Neuron (in vitro differentiated cells): ENCODE results near the gene ANXA10.
"Not testable (repeated sequence)": the region's sequence is repeated elsewhere in the genome, so short reads cannot be mapped to it uniquely, and the experiment has no call there.

Experiments used
- H2AFZ ChIP-seq: one replicate; pipeline ENCODE4 v1.6.1; 2013; ENCODE audit warnings: low read depth, mild to moderate bottlenecking, inconsistent platforms, low read length, moderate library complexity
- H3K27me3 ChIP-seq: one replicate; pipeline ENCODE4 v1.6.1; 2013; ENCODE audit warnings: low read length; ENCODE audit not compliant: insufficient read depth
- H3K36me3 ChIP-seq: one replicate; pipeline ENCODE4 v1.6.1; 2013; ENCODE audit warnings: low read length; ENCODE audit not compliant: insufficient read depth
- H3K4me1 ChIP-seq: one replicate; pipeline ENCODE4 v1.6.1; 2013; ENCODE audit warnings: low read length; ENCODE audit not compliant: insufficient read depth
- H3K4me3 ChIP-seq: 2 replicates; pipeline ENCODE4 v1.5.1; 2013; ENCODE audit warnings: mild to moderate bottlenecking, low read length, moderate library complexity
- H3K9me3 ChIP-seq: one replicate; pipeline ENCODE4 v1.6.1; 2013; ENCODE audit warnings: low read length

The ANXA10 gene

DNA sequence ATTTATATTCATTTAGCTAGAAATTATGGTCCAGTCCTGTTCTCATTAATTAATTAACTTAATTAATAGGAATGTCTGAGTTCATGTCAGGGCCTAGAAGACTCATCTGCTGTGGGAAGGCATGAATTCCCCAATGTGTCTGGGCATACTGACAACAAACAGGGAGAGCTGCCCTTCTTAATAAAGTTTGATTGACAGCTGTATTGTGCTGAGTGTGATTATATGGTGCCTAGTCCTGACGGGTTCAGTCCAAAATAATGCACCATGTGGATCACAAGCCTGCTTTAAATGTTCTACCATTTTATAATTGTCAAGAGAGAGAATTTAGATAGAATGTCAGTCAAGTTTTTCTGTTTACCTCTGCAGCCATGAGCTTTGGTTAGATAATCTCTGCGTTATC, 34.6 kb downstream of the ANXA10 start:
- H3K9me3 ChIP-seq, result no peaks in the 10 kb centered on the region

GRCh38 chr4:168128601-168129000, 36.3 kb downstream of the ANXA10 start:
- no peak overlapping the region for H2AFZ ChIP-seq
- no peaks in the 10 kb centered on the region for H3K36me3 ChIP-seq
- no peak overlapping the region for H3K4me3 ChIP-seq
- no peaks in the 10 kb centered on the region for H3K9me3 ChIP-seq
- no peaks in the 10 kb centered on the region for H3K27me3 ChIP-seq
- H3K4me1 ChIP-seq, result peaks cover 6% of the 10 kb centered on the region

More for the DNA sequence above, 34.6 kb downstream of the ANXA10 start:
- Histone ChIP-seq H3K4me1 (peaks cover 6% of the 10 kb centered on the region), H3K4me3 (no peak overlapping the region), H2AFZ (no peak overlapping the region), H3K27me3 (no peaks in the 10 kb centered on the region), H3K36me3 (no peaks in the 10 kb centered on the region)

DNA sequence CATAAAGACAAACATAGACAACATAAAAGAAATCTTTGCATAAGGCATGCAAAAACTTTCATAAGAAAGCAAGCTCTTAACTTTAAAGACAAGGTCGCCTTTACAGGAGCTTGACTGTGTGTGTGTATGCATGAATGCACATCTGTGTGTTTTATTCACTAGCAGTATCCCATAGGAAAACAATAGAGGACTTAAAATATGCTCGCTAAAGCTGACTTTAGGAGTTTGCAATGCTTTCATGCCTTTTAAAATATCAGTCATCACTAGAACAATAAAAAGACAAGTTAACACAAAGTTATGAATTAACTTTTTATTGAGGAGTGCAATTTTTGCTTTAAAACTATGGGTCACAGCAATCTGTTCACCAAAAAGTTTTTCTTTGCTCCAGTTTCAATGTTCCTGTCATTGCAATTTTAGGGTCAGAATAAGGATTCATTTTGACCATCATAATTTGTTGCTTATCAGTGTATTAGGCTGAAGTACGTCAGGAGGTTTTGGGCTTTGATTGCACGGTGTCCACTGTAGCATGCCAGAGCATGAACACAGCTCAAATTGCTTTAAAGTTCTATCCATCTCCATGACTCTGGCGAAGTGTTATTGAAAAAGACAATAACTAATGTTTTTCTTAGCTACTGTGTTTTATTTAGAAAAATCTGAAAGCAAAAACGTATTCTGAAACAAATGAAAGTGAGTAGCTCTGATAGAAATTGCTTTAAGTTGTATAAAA, 36.9 kb downstream of the ANXA10 start:
- no peaks in the 10 kb centered on the region for H3K36me3 ChIP-seq
- H3K4me3 ChIP-seq, result no peak overlapping the region
- H3K27me3 ChIP-seq, result no peaks in the 10 kb centered on the region
- peak overlapping the region; percentile 13 for H2AFZ ChIP-seq
- H3K4me1 ChIP-seq, result peaks cover 6% of the 10 kb centered on the region
- no peaks in the 10 kb centered on the region for H3K9me3 ChIP-seq

DNA sequence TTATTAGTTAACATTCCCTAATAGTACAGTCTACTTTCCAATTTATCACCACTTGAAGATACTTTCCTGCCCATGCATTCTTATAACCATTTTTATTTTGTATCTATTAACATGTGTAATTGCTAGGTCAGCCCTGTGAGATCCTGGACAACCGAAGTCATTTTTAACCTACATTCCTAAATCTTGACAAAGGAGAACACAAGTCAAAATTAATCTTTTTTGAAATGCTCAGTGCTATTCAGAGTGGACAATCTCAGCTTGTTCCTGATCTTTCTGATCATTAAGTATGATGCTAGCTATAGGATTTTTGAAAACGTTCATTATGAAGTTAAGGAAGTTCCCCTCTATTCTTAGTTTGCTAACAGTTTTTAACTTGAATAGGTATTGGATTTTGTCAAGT, 37.5 kb downstream of the ANXA10 start:
- Histone ChIP-seq H3K4me3 (no peak overlapping the region), H3K27me3 (no peaks in the 10 kb centered on the region), H2AFZ (no peak overlapping the region), H3K4me1 (peaks cover 6% of the 10 kb centered on the region), H3K9me3 (no peaks in the 10 kb centered on the region), H3K36me3 (no peaks in the 10 kb centered on the region)

DNA sequence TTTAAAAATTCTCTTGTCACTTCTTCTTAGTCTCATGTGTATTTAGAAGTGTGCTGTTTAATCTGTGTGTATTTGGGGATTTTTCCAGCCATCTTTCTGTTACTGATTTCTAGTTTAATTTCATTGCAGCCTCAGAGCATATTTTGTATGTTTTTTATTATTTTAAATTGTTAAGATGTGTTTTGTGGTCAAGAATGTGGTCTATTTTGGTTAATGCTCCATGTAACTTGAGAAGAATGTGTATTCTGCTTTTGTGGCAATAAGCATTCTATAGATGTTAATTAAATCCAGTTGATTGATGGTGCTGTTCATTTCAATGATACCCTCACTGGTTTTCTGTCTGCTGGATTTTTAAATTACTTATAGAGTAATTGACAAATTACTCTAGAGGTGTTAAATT, 38.9 kb downstream of the ANXA10 start:
- H3K4me3 ChIP-seq, result no peak overlapping the region
- H3K36me3 ChIP-seq, result no peaks in the 10 kb centered on the region
- H2AFZ ChIP-seq, result no peak overlapping the region
- no peaks in the 10 kb centered on the region for H3K27me3 ChIP-seq
- H3K4me1 ChIP-seq, result peaks cover 6% of the 10 kb centered on the region
- H3K9me3 ChIP-seq, result no peaks in the 10 kb centered on the region

GRCh38 chr4:168134651-168135050, 42.3 kb downstream of the ANXA10 start:
- Histone ChIP-seq H3K9me3 (no peaks in the 10 kb centered on the region), H3K4me3 (no peak overlapping the region), H3K27me3 (no peaks in the 10 kb centered on the region), H3K36me3 (no peaks in the 10 kb centered on the region), H3K4me1 (peaks cover 3% of the 10 kb centered on the region), H2AFZ (no peak overlapping the region)

DNA sequence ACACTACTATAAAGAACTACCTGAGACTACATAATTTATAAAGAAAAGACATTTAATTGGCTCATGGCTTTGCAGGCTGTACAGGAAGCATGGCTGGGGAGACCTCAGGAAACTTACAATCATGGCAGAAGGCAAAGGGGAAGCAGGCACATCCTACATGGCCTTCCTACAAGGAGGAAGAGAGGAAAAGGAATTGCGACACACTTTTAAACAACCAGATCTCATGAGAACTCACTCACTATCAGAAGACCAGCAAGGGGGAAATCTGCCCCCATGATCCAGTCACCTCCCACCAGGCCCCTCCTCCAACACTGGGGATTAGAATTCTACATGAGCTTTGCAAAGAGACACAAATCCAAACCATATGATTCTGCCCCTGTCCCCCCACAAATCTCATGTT, 43.5 kb downstream of the ANXA10 start:
- not testable (repeated sequence) for H3K27me3 ChIP-seq, H3K36me3 ChIP-seq, H3K9me3 ChIP-seq

GRCh38 chr4:168137695-168138094, 45.4 kb downstream of the ANXA10 start:
- H3K4me1 ChIP-seq, H3K36me3 ChIP-seq, H3K9me3 ChIP-seq, H3K4me3 ChIP-seq, H3K27me3 ChIP-seq, H2AFZ ChIP-seq: not testable (repeated sequence)

More for the DNA sequence above, 43.5 kb downstream of the ANXA10 start:
- H2AFZ ChIP-seq, H3K4me1 ChIP-seq, H3K4me3 ChIP-seq: not testable (repeated sequence)

- peaks cover 3% of the 10 kb centered on the region for H3K4me1 ChIP-seq
- H3K4me3 ChIP-seq, result no peak overlapping the region
- no peaks in the 10 kb centered on the region for H3K27me3 ChIP-seq
- no peaks in the 10 kb centered on the region for H3K36me3 ChIP-seq
- no peaks in the 10 kb centered on the region for H3K9me3 ChIP-seq
- no peak overlapping the region for H2AFZ ChIP-seq
Observed at GRCh38 chr4:168138143-168138542, 45.8 kb downstream of the ANXA10 start.

DNA sequence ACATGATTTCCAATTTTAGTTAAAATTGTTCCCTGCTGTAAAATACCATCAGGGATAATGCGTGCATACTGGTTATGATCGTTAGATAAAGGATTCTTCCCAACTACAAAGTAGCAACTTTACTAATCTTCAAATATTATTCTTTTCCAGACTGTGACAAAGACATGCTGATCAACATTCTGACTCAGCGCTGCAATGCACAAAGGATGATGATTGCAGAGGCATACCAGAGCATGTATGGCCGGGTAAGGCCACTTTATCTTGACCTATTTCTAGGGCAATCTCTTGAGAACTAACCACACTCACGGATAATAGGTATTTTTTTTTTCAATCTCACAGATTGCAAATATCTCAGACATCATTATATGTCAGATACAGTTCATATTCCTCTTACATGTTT, 47.0 kb downstream of the ANXA10 start:
- no peaks in the 10 kb centered on the region for H3K27me3 ChIP-seq
- no peaks in the 10 kb centered on the region for H3K36me3 ChIP-seq
- peaks cover 3% of the 10 kb centered on the region for H3K4me1 ChIP-seq
- no peak overlapping the region for H2AFZ ChIP-seq
- H3K9me3 ChIP-seq, result no peaks in the 10 kb centered on the region
- H3K4me3 ChIP-seq, result no peak overlapping the region

GRCh38 chr4:168141733-168142132, 49.4 kb downstream of the ANXA10 start:
- Histone ChIP-seq H2AFZ (no peak overlapping the region), H3K4me3 (no peak overlapping the region), H3K4me1 (peaks cover 3% of the 10 kb centered on the region), H3K27me3 (no peaks in the 10 kb centered on the region), H3K9me3 (no peaks in the 10 kb centered on the region), H3K36me3 (no peaks in the 10 kb centered on the region)

- no peaks in the 10 kb centered on the region for H3K27me3 ChIP-seq
- peaks cover 3% of the 10 kb centered on the region for H3K4me1 ChIP-seq
- no peak overlapping the region for H2AFZ ChIP-seq
- H3K9me3 ChIP-seq, result no peaks in the 10 kb centered on the region
- no peaks in the 10 kb centered on the region for H3K36me3 ChIP-seq
- H3K4me3 ChIP-seq, result no peak overlapping the region
Observed at GRCh38 chr4:168143601-168144000, 51.3 kb downstream of the ANXA10 start.

DNA sequence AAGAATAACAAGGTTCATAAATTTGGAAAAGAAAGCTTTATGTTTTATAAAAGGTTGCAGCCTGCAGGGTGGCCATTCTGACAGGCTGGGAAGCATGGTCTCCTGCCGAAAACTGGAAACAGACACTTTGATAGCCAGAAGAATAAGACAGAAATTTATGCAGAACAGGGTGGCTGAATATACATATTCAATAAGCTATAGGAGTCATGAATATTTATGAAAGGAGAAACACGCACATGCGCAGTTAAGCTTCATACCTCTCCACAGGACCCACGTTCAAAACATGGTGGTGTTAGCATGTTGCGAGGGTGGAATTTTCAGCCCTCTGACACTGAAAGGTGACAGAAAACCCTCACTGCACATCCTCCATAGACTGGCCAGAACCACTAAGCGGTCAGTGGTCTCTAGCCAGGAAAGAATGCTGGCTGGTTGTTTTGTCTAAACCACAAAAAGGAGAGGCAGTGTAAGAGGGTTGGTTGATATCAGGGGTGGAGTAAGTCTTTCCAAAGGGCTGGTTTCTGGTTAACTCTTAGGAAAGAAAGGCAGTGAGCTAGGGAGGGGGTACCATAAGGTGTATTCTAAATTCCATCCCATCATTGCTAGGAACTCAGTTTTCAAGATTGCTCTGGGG, 58.2 kb downstream of the ANXA10 start:
- no peak overlapping the region for H2AFZ ChIP-seq
- no peaks in the 10 kb centered on the region for H3K9me3 ChIP-seq
- no peaks in the 10 kb centered on the region for H3K36me3 ChIP-seq
- peaks cover 14% of the 10 kb centered on the region for H3K4me1 ChIP-seq
- H3K4me3 ChIP-seq, result no peak overlapping the region
- no peaks in the 10 kb centered on the region for H3K27me3 ChIP-seq

DNA sequence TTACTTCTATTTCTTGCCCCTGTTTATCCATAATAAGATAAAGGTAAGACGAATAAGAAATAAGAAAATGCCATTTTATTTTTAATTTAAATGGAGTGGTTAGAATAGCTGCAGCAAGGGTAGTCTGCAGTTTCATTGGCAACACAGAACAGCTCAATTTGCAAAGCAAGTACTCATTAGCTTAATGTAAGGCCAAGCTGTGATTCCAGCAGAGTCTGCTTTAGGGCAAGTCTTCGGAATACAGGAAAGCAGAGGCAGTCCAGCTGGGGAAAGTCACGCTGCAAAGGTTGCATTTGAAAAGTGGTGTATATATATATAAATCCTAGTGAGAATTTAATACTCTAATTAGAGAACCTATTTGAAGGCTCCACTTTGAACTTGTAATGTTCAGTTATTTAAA, 59.0 kb downstream of the ANXA10 start:
- no peaks in the 10 kb centered on the region for H3K36me3 ChIP-seq
- H3K4me1 ChIP-seq, result peaks cover 14% of the 10 kb centered on the region
- no peak overlapping the region for H3K4me3 ChIP-seq
- no peaks in the 10 kb centered on the region for H3K9me3 ChIP-seq
- H2AFZ ChIP-seq, result no peak overlapping the region
- no peaks in the 10 kb centered on the region for H3K27me3 ChIP-seq
